ENCODE results near the gene SALL1.

SALL1 gene

DNA sequence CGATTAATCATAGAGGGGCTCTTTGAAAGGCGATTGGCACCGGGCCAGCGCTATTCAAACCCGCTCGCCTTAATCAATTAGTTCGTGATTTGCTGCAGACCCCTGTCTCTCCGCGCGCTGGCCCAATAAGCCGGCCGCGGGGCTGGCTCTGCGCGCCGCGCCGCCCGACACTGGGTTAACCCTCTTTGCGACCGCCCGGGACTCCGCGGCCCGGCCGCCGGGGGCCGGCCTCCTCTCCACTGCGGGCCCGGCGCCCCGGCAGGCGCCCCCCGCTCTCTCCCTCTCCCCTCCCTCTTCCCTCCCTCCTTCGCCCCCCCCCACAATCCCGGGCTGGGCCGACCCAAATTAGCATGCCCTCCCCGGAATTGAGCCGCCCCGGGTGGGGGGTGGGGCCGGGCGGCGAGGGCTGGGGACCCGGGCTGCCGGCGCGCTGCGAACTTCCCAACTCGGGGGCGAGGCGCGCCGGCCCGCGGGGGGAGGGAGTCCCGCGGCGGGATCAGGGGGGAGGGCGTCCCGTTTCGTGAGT is 428 bp upstream of the SALL1 start:
- H3K9me2 ChIP-seq (replicated peaks; ENCODE audit: low read depth, low read length): no peaks in the 10 kb centered on the region
- no peak overlapping the region for H3K9ac ChIP-seq (ENCODE audit: low read depth, low read length, poor library complexity, severe bottlenecking)
- H3K79me2 ChIP-seq (ENCODE audit: insufficient read depth, low read length): no peaks in the 10 kb centered on the region
- no peaks in the 10 kb centered on the region for H3K4me1 ChIP-seq (ENCODE audit: insufficient read depth, low read length, poor library complexity, severe bottlenecking)
- H3K9me3 ChIP-seq (ENCODE audit: insufficient read depth, low read depth, low read length): no peaks in the 10 kb centered on the region
- H3K4me3 ChIP-seq (ENCODE audit: low read length, poor library complexity, severe bottlenecking): no peak overlapping the region
- H4K20me1 ChIP-seq (ENCODE audit: insufficient read depth, low read length, poor library complexity, severe bottlenecking): no peaks in the 10 kb centered on the region
- no peak for TF ChIP-seq EZH2phosphoT487 (IDR thresholded peaks at IDR 0.05; ENCODE audit: borderline replicate concordance)
- TF ChIP-seq, protein P1, sequence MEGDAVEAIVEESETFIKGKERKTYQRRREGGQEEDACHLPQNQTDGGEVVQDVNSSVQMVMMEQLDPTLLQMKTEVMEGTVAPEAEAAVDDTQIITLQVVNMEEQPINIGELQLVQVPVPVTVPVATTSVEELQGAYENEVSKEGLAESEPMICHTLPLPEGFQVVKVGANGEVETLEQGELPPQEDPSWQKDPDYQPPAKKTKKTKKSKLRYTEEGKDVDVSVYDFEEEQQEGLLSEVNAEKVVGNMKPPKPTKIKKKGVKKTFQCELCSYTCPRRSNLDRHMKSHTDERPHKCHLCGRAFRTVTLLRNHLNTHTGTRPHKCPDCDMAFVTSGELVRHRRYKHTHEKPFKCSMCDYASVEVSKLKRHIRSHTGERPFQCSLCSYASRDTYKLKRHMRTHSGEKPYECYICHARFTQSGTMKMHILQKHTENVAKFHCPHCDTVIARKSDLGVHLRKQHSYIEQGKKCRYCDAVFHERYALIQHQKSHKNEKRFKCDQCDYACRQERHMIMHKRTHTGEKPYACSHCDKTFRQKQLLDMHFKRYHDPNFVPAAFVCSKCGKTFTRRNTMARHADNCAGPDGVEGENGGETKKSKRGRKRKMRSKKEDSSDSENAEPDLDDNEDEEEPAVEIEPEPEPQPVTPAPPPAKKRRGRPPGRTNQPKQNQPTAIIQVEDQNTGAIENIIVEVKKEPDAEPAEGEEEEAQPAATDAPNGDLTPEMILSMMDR (conservative IDR thresholded peaks at IDR 0.05; ENCODE audit: low read length): no peak
- no peaks in the 10 kb centered on the region for H3K36me3 ChIP-seq (ENCODE audit: insufficient read depth, low read length)
- H2AFZ ChIP-seq (ENCODE audit: low read length): no peak overlapping the region
- H3K27me3 ChIP-seq (ENCODE audit: insufficient read depth, low read length, poor library complexity, severe bottlenecking): no peaks in the 10 kb centered on the region
- no peak overlapping the region for H3K4me2 ChIP-seq (ENCODE audit: low read depth, low read length, poor library complexity, severe bottlenecking)
- no peaks in the 10 kb centered on the region for H3F3A ChIP-seq (ENCODE audit: low read depth)

DNA sequence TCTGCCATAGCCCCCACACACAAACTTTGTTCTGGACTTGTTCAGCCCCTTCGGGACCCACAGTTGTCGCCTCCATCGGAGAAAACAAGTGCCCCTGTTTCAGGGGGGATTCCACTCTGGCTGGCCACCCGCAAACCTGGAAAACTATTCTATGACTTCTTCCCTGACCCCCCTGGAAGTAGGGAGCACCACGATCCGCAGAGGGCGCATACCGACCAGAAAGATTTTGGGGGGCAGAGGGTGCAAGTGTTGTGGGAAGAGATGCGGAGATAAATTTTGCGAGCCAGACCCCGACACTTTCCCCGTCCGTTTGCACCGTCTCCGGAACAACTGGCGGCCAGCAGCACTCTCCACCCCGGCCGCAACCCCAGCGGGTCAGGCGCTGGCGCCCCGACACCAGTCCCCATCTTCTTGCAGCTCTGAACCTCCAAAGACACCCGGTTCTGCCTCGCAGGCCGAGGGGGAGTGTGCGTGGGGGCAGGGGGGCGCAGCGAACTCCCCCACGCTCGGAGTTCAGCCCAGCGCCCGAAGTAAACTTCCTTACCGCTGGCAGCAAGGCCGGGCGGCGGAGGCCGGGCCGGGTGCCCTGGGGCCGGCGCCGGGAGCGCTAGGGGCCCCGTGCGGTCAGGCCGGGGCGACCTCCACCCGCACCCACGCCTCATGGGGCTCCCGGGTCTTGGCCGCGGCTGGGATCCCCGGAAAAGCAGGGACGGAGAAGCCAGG is 744 bp downstream of the SALL1 start:
- TF ChIP-seq, protein P1 (conservative IDR thresholded peaks at IDR 0.05; ENCODE audit: low read length): no peak
- no peak for TF ChIP-seq EZH2phosphoT487 (IDR thresholded peaks at IDR 0.05; ENCODE audit: borderline replicate concordance)
- H3K4me2 ChIP-seq (ENCODE audit: low read depth, low read length, poor library complexity, severe bottlenecking): no peak overlapping the region

DNA sequence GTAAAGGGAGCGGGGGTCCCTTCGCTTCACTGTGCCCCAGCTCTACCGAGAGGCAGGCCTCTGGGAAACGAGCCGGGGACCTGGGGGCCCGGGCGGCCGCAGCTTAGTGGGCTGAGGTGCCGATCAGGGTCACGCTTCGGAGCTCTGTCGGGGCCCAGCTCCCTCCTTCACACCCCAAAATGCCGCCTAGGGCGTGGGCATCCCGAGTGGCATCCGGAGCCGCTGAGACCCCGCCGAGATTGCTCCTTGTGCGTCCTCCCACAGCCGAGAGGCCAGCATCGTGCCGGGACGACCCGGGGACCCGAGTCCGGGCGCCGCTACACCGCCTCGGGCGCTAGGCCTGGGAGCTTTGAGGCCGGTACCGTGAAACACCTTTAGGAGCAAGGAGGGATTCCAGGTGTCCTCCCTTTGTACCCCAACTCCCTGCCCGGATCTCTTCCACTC is 1.3 kb downstream of the SALL1 start:
- TF ChIP-seq EZH2phosphoT487 (IDR thresholded peaks at IDR 0.05; ENCODE audit: borderline replicate concordance): no peak
- TF ChIP-seq, protein P1 (conservative IDR thresholded peaks at IDR 0.05; ENCODE audit: low read length): no peak
- Histone ChIP-seq H3K4me3 (ENCODE audit: low read length, poor library complexity, severe bottlenecking) (no peak overlapping the region), H3K9me2 (replicated peaks; ENCODE audit: low read depth, low read length) (no peaks in the 10 kb centered on the region), H3K9ac (ENCODE audit: low read depth, low read length, poor library complexity, severe bottlenecking) (no peak overlapping the region), H3K4me2 (ENCODE audit: low read depth, low read length, poor library complexity, severe bottlenecking) (no peak overlapping the region), H3K4me1 (ENCODE audit: insufficient read depth, low read length, poor library complexity, severe bottlenecking) (no peaks in the 10 kb centered on the region), H2AFZ (ENCODE audit: low read length) (no peak overlapping the region), H3K27me3 (ENCODE audit: insufficient read depth, low read length, poor library complexity, severe bottlenecking) (no peaks in the 10 kb centered on the region), H3K36me3 (ENCODE audit: insufficient read depth, low read length) (no peaks in the 10 kb centered on the region), H3F3A (ENCODE audit: low read depth) (no peaks in the 10 kb centered on the region), H3K79me2 (ENCODE audit: insufficient read depth, low read length) (no peaks in the 10 kb centered on the region), H4K20me1 (ENCODE audit: insufficient read depth, low read length, poor library complexity, severe bottlenecking) (no peaks in the 10 kb centered on the region), H3K9me3 (ENCODE audit: insufficient read depth, low read depth, low read length) (no peaks in the 10 kb centered on the region)

More for the DNA sequence above, 744 bp downstream of the SALL1 start:
- Histone ChIP-seq H3K36me3 (ENCODE audit: insufficient read depth, low read length) (no peaks in the 10 kb centered on the region), H3K4me1 (ENCODE audit: insufficient read depth, low read length, poor library complexity, severe bottlenecking) (no peaks in the 10 kb centered on the region), H3F3A (ENCODE audit: low read depth) (no peaks in the 10 kb centered on the region), H3K79me2 (ENCODE audit: insufficient read depth, low read length) (no peaks in the 10 kb centered on the region), H3K4me3 (ENCODE audit: low read length, poor library complexity, severe bottlenecking) (no peak overlapping the region), H3K9me2 (replicated peaks; ENCODE audit: low read depth, low read length) (no peaks in the 10 kb centered on the region), H2AFZ (ENCODE audit: low read length) (no peak overlapping the region), H3K9ac (ENCODE audit: low read depth, low read length, poor library complexity, severe bottlenecking) (no peak overlapping the region), H3K27me3 (ENCODE audit: insufficient read depth, low read length, poor library complexity, severe bottlenecking) (no peaks in the 10 kb centered on the region), H3K9me3 (ENCODE audit: insufficient read depth, low read depth, low read length) (no peaks in the 10 kb centered on the region), H4K20me1 (ENCODE audit: insufficient read depth, low read length, poor library complexity, severe bottlenecking) (no peaks in the 10 kb centered on the region)

Measured in Loucy (cell line).